ENCODE data around the gene LDLRAP1.

DNA sequence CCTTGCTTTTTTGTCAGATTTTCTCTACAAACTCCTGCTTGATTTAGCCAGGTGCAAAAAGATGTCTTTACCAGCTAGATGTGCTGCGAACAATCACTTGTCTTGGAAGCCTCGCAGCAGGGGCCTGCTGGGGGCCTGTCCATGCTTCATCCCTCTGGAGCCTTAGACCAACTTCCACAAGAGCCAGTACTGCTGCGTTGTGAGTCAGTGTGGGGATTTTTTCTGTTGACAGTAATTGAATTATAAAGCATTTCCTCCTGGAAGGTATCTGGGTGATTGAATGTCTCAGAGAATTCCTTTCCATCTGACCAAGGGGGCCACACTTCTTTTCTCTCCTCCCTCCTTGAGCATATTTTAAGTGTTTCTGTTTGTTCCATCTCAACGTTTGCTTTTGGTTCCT, 40.4 kb upstream of the LDLRAP1 start:
- TF ChIP-seq, protein P1, sequence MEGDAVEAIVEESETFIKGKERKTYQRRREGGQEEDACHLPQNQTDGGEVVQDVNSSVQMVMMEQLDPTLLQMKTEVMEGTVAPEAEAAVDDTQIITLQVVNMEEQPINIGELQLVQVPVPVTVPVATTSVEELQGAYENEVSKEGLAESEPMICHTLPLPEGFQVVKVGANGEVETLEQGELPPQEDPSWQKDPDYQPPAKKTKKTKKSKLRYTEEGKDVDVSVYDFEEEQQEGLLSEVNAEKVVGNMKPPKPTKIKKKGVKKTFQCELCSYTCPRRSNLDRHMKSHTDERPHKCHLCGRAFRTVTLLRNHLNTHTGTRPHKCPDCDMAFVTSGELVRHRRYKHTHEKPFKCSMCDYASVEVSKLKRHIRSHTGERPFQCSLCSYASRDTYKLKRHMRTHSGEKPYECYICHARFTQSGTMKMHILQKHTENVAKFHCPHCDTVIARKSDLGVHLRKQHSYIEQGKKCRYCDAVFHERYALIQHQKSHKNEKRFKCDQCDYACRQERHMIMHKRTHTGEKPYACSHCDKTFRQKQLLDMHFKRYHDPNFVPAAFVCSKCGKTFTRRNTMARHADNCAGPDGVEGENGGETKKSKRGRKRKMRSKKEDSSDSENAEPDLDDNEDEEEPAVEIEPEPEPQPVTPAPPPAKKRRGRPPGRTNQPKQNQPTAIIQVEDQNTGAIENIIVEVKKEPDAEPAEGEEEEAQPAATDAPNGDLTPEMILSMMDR (IDR thresholded peaks at IDR 0.05), result no peak
- no peak for TF ChIP-seq ZFX (IDR thresholded peaks at IDR 0.05; ENCODE audit: borderline replicate concordance)
